ENCODE results near the gene ZNF618.

ZNF618 gene

GRCh38 chr9:114091711-114092110, 215.6 kb downstream of the ZNF618 start:
- Histone ChIP-seq H3K36me3 (ENCODE audit: control insufficient read depth, insufficient read depth, low read length) (peaks cover 3% of the 10 kb centered on the region), H3K4me1 (ENCODE audit: control insufficient read depth, insufficient read depth, low read length) (no peaks in the 10 kb centered on the region)

GRCh38 chr9:114092336-114092735, 216.2 kb downstream of the ZNF618 start:
- H3K9me3 ChIP-seq (ENCODE audit: control insufficient read depth, insufficient read depth, low read length), result no peaks in the 10 kb centered on the region
- H3K9ac ChIP-seq (ENCODE audit: low read depth, low read length), result no peak overlapping the region
- no peaks in the 10 kb centered on the region for H3K4me1 ChIP-seq (ENCODE audit: control insufficient read depth, insufficient read depth, low read length)
- peaks cover 11% of the 10 kb centered on the region for H3K27me3 ChIP-seq (ENCODE audit: control insufficient read depth, insufficient read depth, low read length)
- no peak overlapping the region for H3K4me3 ChIP-seq (ENCODE audit: low read depth, low read length)
- H3K36me3 ChIP-seq (ENCODE audit: control insufficient read depth, insufficient read depth, low read length), result peaks cover 3% of the 10 kb centered on the region

More at GRCh38 chr9:114091711-114092110, 215.6 kb downstream of the ZNF618 start:
- Histone ChIP-seq H3K4me3 (ENCODE audit: low read depth, low read length) (no peak overlapping the region), H3K27me3 (ENCODE audit: control insufficient read depth, insufficient read depth, low read length) (peaks cover 5% of the 10 kb centered on the region), H3K9me3 (ENCODE audit: control insufficient read depth, insufficient read depth, low read length) (no peaks in the 10 kb centered on the region), H3K9ac (ENCODE audit: low read depth, low read length) (no peak overlapping the region)

- Histone ChIP-seq H3K4me1 (ENCODE audit: control insufficient read depth, insufficient read depth, low read length) (no peaks in the 10 kb centered on the region), H3K36me3 (ENCODE audit: control insufficient read depth, insufficient read depth, low read length) (peaks cover 3% of the 10 kb centered on the region), H3K27me3 (ENCODE audit: control insufficient read depth, insufficient read depth, low read length) (peaks cover 16% of the 10 kb centered on the region), H3K9ac (ENCODE audit: low read depth, low read length) (no peak overlapping the region), H3K4me3 (ENCODE audit: low read depth, low read length) (no peak overlapping the region), H3K9me3 (ENCODE audit: control insufficient read depth, insufficient read depth, low read length) (no peaks in the 10 kb centered on the region)
These were observed 216.9 kb downstream of the ZNF618 start for GRCh38 chr9:114093031-114093471.

GRCh38 chr9:114093761-114094505, 217.8 kb downstream of the ZNF618 start:
- peaks cover 3% of the 10 kb centered on the region for H3K36me3 ChIP-seq (ENCODE audit: control insufficient read depth, insufficient read depth, low read length)
- H3K9me3 ChIP-seq (ENCODE audit: control insufficient read depth, insufficient read depth, low read length), result no peaks in the 10 kb centered on the region
- no peak overlapping the region for H3K4me3 ChIP-seq (ENCODE audit: low read depth, low read length)
- H3K4me1 ChIP-seq (ENCODE audit: control insufficient read depth, insufficient read depth, low read length), result no peaks in the 10 kb centered on the region
- H3K27me3 ChIP-seq (ENCODE audit: control insufficient read depth, insufficient read depth, low read length), result peaks cover 18% of the 10 kb centered on the region
- no peak overlapping the region for H3K9ac ChIP-seq (ENCODE audit: low read depth, low read length)

- no peak overlapping the region for H3K9ac ChIP-seq (ENCODE audit: low read depth, low read length)
- H3K36me3 ChIP-seq (ENCODE audit: control insufficient read depth, insufficient read depth, low read length), result peaks cover 3% of the 10 kb centered on the region
- H3K27me3 ChIP-seq (ENCODE audit: control insufficient read depth, insufficient read depth, low read length), result peaks cover 28% of the 10 kb centered on the region
- H3K4me1 ChIP-seq (ENCODE audit: control insufficient read depth, insufficient read depth, low read length), result no peaks in the 10 kb centered on the region
- no peak overlapping the region for H3K4me3 ChIP-seq (ENCODE audit: low read depth, low read length)
- no peaks in the 10 kb centered on the region for H3K9me3 ChIP-seq (ENCODE audit: control insufficient read depth, insufficient read depth, low read length)
These were observed 218.9 kb downstream of the ZNF618 start for GRCh38 chr9:114094971-114095370.

- no peaks in the 10 kb centered on the region for H3K4me1 ChIP-seq (ENCODE audit: control insufficient read depth, insufficient read depth, low read length)
- no peak overlapping the region for H3K9ac ChIP-seq (ENCODE audit: low read depth, low read length)
- no peaks in the 10 kb centered on the region for H3K9me3 ChIP-seq (ENCODE audit: control insufficient read depth, insufficient read depth, low read length)
- H3K4me3 ChIP-seq (ENCODE audit: low read depth, low read length), result no peak overlapping the region
- H3K36me3 ChIP-seq (ENCODE audit: control insufficient read depth, insufficient read depth, low read length), result peaks cover 3% of the 10 kb centered on the region
- peaks cover 38% of the 10 kb centered on the region for H3K27me3 ChIP-seq (ENCODE audit: control insufficient read depth, insufficient read depth, low read length)
These were observed 220.0 kb downstream of the ZNF618 start for GRCh38 chr9:114096041-114096511.

GRCh38 chr9:114096866-114097612, 220.9 kb downstream of the ZNF618 start:
- H3K36me3 ChIP-seq (ENCODE audit: control insufficient read depth, insufficient read depth, low read length), result peaks cover 3% of the 10 kb centered on the region
- no peaks in the 10 kb centered on the region for H3K9me3 ChIP-seq (ENCODE audit: control insufficient read depth, insufficient read depth, low read length)
- peak overlapping the region; percentile 54 for H3K4me3 ChIP-seq (ENCODE audit: low read depth, low read length)
- H3K4me1 ChIP-seq (ENCODE audit: control insufficient read depth, insufficient read depth, low read length), result no peaks in the 10 kb centered on the region
- no peak overlapping the region for H3K9ac ChIP-seq (ENCODE audit: low read depth, low read length)
- peaks cover 42% of the 10 kb centered on the region for H3K27me3 ChIP-seq (ENCODE audit: control insufficient read depth, insufficient read depth, low read length)

GRCh38 chr9:114097613-114098020, 221.5 kb downstream of the ZNF618 start:
- no peaks in the 10 kb centered on the region for H3K9me3 ChIP-seq (ENCODE audit: control insufficient read depth, insufficient read depth, low read length)
- H3K9ac ChIP-seq (ENCODE audit: low read depth, low read length), result no peak overlapping the region
- peaks cover 42% of the 10 kb centered on the region for H3K27me3 ChIP-seq (ENCODE audit: control insufficient read depth, insufficient read depth, low read length)
- peaks cover 3% of the 10 kb centered on the region for H3K36me3 ChIP-seq (ENCODE audit: control insufficient read depth, insufficient read depth, low read length)
- peak overlapping the region; percentile 54 for H3K4me3 ChIP-seq (ENCODE audit: low read depth, low read length)
- H3K4me1 ChIP-seq (ENCODE audit: control insufficient read depth, insufficient read depth, low read length), result no peaks in the 10 kb centered on the region

GRCh38 chr9:114098021-114098935, 222.2 kb downstream of the ZNF618 start:
- Histone ChIP-seq H3K9me3 (ENCODE audit: control insufficient read depth, insufficient read depth, low read length) (no peaks in the 10 kb centered on the region), H3K27me3 (ENCODE audit: control insufficient read depth, insufficient read depth, low read length) (peaks cover 42% of the 10 kb centered on the region), H3K4me3 (ENCODE audit: low read depth, low read length) (peak overlapping the region; percentile 83), H3K36me3 (ENCODE audit: control insufficient read depth, insufficient read depth, low read length) (peaks cover under 1% of the 10 kb centered on the region), H3K4me1 (ENCODE audit: control insufficient read depth, insufficient read depth, low read length) (no peaks in the 10 kb centered on the region), H3K9ac (ENCODE audit: low read depth, low read length) (no peak overlapping the region)

GRCh38 chr9:114098936-114099668, 223.0 kb downstream of the ZNF618 start, which contains the start of gene KIF12:
Gene KIF12, minus strand, starts transcription at chr9:114099292. Its CDS starts 16 bp downstream, at chr9:114099276.
- Histone ChIP-seq H3K27me3 (ENCODE audit: control insufficient read depth, insufficient read depth, low read length) (peaks cover 42% of the 10 kb centered on the region), H3K9ac (ENCODE audit: low read depth, low read length) (no peak within 1 kb of the TSS), H3K4me1 (ENCODE audit: control insufficient read depth, insufficient read depth, low read length) (no peaks in the 10 kb centered on the region), H3K9me3 (ENCODE audit: control insufficient read depth, insufficient read depth, low read length) (no peaks in the 10 kb centered on the region), H3K4me3 (ENCODE audit: low read depth, low read length) (peak within 1 kb of the TSS; percentile 83), H3K36me3 (ENCODE audit: control insufficient read depth, insufficient read depth, low read length) (no peaks in the 10 kb centered on the region)
